Embryonic facial prominence (tissue), 1 donor: ENCODE measurements around the gene MAML1.

Source experiments
- DNase-seq: peaks from one replicate; pipeline ENCODE4 v3.0.0-alpha.2; 2016; ENCODE audit errors: extremely low spot score

Gene MAML1

GRCh38 chr5:179823937-179824744, 91.5 kb downstream of the MAML1 start:
- no peak for DNase-seq

- no peak for DNase-seq
Measured at GRCh38 chr5:179824745-179825112, 92.1 kb downstream of the MAML1 start.

GRCh38 chr5:179825655-179826182, 93.1 kb downstream of the MAML1 start:
- DNase-seq = no peak
